ENCODE results near the gene MSANTD2.
A peak's percentile ranks its signal among the peaks of the same experiment; 100 is the strongest.

MSANTD2 gene

DNA sequence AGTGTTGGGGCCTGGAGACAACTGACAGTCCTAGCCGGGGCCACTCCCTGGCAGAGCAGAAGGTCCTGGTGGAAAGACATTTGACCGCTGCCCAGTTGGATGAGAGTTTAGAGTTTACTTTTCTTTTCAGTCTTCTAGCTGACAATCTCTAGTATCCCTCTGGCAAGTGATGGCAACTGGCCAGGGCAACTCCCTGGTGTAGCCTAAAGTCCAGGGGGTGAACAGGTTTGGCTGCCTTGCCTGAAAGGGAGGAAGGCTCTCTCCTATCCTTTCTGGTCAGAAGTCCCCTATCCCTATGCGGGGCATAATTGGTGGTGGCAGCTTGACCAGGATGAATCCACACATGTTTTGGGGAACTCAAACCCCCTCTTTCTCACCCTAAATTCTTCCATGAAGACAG, 16.8 kb upstream of the MSANTD2 start:
- no peak for DNase-seq (ENCODE audit: low spot score)

DNA sequence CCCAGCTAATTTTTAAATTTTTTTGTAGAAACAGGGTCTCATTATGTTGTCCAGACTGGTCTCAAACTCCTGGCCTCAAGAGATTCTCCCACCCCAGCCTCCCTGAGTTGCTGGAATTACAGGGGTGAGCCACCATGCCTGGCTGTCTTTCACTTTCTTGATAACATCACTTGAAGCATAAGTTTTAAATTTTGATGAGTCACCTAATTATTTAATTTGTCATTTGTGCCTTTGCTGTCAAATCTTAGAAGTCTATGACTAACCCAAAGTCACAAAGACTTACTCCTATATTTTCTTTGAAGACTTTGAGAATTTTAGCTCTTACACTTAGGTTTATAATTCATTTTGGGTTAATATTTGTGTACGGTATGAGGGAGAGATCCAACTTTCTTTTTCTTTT, 14.5 kb upstream of the MSANTD2 start:
- DNase-seq (ENCODE audit: low spot score) = no peak

DNA sequence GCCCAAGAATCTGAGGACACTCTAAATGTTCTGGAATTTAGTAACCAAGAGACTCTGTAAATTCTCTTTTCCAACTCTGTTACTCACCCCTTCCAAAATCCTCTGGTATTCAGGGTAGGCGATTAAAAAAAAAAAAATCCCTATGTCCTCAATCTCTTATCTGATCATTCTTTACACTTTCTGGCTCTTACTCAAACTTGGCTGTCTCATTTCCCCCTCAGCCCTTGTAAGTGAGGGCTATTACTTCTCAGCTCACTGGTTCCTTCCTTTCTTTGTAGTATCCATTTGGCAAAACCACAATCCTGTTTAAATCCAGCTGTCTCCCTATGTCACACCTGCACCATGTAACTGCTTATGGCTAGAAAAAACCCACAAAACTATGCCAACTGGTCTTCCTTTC, 12.7 kb upstream of the MSANTD2 start:
- no peak for DNase-seq (ENCODE audit: low spot score)

- no peak for DNase-seq (ENCODE audit: low spot score)
Observed at GRCh38 chr11:124811399-124812125, 11.4 kb upstream of the MSANTD2 start.

DNA sequence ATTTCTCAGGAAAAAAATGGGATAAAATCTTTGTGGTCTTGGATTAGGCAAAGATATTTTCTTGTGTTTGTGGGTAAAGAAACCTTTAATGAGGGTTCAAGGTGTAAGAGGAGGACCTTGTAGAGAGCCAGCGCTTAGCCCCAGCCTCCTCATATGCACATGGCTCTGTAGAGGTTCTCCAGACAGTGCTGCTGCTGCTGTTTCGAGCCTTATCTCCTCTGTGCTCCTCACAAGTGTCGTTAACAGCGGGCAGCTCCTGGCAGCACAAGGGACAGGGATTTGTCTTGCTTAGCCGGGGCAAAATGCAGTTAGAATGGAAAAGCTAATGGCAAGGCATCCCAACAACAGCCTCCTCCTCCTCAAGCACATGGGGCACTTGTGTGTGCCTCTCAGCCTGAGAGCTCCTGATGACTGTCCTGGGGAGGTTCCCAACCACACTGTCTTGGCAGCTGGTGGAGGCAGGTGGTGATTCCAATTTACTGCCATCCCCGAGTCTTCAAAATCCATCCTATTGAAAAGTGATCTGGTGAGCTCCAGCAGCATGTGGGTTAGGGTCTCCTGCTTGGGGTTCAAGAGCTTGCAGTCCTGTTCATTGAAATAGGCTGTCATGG, 7.6 kb upstream of the MSANTD2 start:
- DNase-seq (ENCODE audit: low spot score) = no peak

DNA sequence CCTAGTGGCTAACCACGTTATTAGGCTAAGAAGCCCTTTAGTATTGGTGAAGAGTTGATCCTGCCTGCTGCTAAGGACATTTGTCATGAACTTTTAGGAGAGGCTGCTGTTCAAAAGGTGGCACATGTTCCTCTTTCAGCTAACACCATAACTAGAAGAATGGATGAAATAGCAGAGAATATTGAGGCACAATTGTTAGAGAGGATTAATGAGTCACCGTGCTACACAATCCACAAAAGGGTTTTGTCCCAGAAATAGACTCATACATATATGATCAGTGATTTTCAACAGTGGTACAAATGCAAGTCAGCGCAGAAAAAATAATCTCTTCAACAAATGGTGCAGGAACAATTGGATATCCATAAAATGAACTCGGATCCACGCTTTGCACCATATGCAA, 7.0 kb upstream of the MSANTD2 start:
- DNase-seq (ENCODE audit: low spot score) = no peak

DNA sequence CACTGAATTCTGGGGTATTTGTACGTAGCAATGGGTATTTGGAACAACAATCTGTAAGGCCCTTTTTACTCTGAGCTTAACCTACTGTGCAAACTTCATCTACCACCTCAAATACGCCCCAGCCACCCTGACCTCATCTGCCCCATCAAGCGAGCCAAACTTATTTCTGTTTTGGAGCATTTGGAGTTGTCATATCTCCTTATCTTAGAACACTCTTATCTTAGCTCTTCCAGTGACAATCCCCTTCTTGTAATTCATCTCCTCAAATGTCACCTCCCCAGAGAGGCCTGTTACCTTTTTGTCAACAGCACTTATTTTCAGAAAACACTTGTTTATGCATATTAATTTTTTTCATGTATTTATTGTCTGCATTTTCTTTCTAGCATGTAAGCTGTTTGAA, 4.7 kb upstream of the MSANTD2 start:
- no peak for DNase-seq (ENCODE audit: low spot score)

GRCh38 chr11:124801636-124802312, 1.6 kb upstream of the MSANTD2 start:
- DNase-seq (ENCODE audit: low spot score) = no peak

GRCh38 chr11:124801014-124801413, 808 bp upstream of the MSANTD2 start:
- DNase-seq (ENCODE audit: low spot score) = no peak

- DNase-seq (ENCODE audit: low spot score) = peak; percentile 3
Observed at GRCh38 chr11:124799348-124800225, 619 bp downstream of the MSANTD2 start.

DNA sequence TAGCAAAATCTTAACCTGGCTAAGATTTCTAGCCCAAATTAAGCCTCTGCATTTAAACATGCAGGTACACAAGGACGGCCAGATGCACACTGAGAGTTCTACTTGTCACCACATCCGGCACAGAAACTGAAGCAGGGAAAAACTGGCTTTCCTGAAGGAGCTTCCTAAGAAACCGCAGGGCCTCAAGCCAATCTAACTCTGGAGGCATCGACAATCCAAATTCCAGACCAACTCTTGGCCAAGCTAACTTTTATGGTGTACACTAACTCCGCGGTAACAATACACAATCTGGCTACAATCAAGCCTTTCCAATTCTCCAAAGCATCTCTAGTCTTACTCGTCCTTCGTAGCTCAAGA, 1.2 kb downstream of the MSANTD2 start:
- DNase-seq (ENCODE audit: low spot score) = no peak

- DNase-seq (ENCODE audit: low spot score) = no peak
Observed at GRCh38 chr11:124796312-124796711, 3.9 kb downstream of the MSANTD2 start.

- DNase-seq (ENCODE audit: low spot score) = peak; percentile 64
Observed at GRCh38 chr11:124793466-124794278, 6.5 kb downstream of the MSANTD2 start.

DNA sequence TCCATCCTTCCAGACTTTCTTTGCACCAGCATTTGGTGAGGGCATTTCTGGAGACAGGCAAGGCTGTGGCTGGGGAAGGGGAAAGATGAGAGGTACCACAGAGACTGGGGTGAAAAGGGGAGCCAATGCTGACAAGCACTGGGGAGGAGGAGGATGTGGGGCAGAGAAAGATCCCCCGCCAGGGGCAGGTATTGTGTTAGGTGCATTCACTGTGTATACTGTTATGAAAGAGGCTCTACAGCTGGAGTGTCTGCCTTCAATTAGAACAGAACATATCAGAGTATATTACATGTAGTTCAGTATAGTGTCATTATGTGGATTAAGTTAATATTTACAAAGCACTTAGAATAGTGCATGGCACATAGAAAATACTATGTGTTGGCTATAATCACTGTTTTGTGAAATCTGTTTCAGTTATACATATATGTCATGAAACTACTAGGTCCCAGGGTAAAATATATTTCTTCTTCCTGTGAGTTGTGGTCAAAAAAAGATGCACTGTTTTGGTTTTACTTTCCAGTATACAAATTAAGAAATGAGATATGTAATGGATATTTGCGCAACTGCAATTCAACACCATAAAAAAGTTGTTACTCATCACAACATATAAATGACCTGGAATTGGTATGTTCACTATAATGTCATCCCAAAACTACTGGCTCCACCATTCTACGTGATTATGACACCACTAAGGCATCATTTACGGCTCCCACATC, 8.4 kb downstream of the MSANTD2 start:
- DNase-seq (ENCODE audit: low spot score) = no peak

DNA sequence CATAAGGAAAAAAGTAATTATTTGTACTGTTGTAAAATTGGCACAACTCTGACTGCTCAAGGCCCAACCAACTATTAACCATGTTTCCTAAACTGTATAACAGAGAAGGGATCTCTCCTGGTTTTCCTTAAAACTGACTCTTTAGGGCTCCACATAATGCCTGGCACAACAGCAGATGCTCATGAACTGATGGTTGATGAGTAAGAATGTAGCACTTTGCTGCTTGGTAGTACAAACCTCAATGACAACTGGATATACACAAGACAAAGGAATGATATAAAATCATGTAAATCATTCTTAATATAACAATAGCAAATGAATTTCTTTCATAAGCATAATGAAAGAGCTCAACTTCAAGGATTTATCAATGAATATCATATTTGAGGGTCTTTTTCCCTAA, 11.7 kb downstream of the MSANTD2 start:
- no peak for DNase-seq (ENCODE audit: low spot score)

GRCh38 chr11:124784051-124784450, 16.2 kb downstream of the MSANTD2 start:
- DNase-seq (ENCODE audit: low spot score) = no peak

- DNase-seq (ENCODE audit: low spot score) = no peak
Observed at GRCh38 chr11:124783002-124783401, 17.2 kb downstream of the MSANTD2 start.

DNA sequence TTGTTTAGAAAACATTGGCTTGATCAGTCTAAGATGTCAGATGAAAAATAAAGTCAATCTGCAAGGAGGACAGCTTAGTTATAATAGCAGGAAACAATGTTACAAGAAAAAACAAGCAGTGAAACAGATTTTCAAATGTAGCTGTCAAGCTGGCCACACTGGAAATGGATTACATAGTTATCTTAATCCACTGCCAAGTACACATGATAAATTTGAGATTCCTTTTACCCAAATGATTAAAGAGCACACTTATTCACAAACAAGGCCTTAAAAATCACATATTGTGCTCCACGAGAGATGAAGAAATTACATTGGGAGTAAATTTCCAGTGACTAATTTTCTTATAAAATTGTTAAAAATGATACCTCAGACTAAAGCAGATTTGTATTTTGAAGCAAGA, 20.6 kb downstream of the MSANTD2 start:
- DNase-seq (ENCODE audit: low spot score) = no peak

DNA sequence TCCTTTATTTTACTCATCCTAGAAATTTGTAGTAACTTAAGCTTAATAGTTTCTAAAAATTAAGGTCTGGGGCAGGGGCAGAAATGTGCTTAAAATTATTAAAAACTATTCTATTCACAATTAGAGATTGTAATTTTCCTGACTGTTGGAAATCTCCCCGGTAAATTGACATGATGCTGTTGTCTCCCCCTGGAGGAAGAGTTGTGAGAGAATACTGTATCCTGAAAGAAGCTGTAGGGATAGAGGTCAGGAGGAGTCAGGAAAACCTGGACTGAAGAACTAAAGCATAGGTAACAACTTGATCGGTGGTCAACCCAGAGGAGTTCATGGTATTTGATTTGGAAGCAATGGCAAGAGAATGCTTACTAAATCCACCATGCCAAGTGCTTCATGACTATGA, 21.9 kb downstream of the MSANTD2 start:
- no peak for DNase-seq (ENCODE audit: low spot score)

DNA sequence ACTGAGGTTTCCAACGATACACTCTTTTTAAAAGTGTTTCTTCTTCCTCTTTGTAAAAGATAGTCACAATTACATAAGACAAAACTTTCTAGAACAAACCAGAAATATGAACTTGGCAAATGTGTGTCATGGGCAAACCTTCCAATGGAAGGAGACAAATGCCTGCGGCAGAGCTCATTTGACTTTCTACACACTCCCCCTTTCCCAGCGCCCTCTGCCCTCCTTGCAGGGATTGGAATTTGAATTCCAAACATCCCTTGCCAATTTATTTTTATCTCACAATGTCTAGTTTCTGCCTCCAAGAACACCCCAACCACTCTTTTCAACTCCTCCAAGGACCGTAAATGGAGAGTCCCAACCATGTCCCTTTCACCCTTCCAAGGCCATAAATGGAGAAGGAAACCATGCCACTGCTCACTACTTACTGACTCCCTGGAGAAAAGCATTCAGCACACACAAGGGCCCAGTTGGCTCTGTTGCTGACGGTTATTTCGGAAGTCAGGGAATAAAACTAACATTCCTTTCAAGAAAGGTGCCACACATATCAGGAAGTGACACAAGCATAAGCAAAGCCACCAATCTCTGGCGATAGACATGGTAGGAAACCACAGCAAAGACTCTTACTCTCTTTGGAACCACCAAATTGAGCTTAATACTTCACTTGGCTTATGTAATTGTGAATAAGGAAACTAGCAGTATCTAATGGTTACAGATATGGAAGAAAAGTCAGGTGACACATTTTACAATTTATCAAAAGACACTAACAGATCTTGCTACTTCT, 23.2 kb downstream of the MSANTD2 start:
- DNase-seq (ENCODE audit: low spot score) = no peak

Measured in hematopoietic multipotent progenitor cell treated with erythropoietin and hydrocortisone succinate and interleukin-3 and kit ligand, for 15 days (in vitro differentiated cells).